ENCODE measurements around the gene RIMS1.

RIMS1 gene

GRCh38 chr6:72283571-72283970 lies 397.2 kb downstream of the RIMS1 start (continued):
- TF ChIP-seq TSHZ2 (CRISPR knock-in tag; IDR thresholded peaks at IDR 0.05), result no peak
- TF ChIP-seq BACH2 (CRISPR knock-in tag; IDR thresholded peaks at IDR 0.05; ENCODE audit: borderline replicate concordance), result no peak
- no peak for TF ChIP-seq OSR1 (CRISPR knock-in tag; IDR thresholded peaks at IDR 0.05)
- no peak for TF ChIP-seq ESRRG (CRISPR knock-in tag; IDR thresholded peaks at IDR 0.05)
- TF ChIP-seq TCF4 (CRISPR knock-in tag; IDR thresholded peaks at IDR 0.05; ENCODE audit: borderline replicate concordance), result no peak
- TF ChIP-seq SNAI2 (CRISPR knock-in tag; IDR thresholded peaks at IDR 0.05), result no peak
- no peak for TF ChIP-seq RARB (CRISPR knock-in tag; IDR thresholded peaks at IDR 0.05)
- TF ChIP-seq POU6F1 (CRISPR knock-in tag; IDR thresholded peaks at IDR 0.05; ENCODE audit: borderline replicate concordance, low read depth), result no peak
- no peak for TF ChIP-seq ISL1 (CRISPR knock-in tag; IDR thresholded peaks at IDR 0.05)
- TF ChIP-seq PPARA (CRISPR knock-in tag; IDR thresholded peaks at IDR 0.05; ENCODE audit: borderline replicate concordance), result no peak
- no peak for TF ChIP-seq ZFP3 (CRISPR knock-in tag; IDR thresholded peaks at IDR 0.05)

GRCh38 chr6:72286911-72287311 lies 400.6 kb downstream of the RIMS1 start:
- ATAC-seq, result peak; percentile 87
- TF ChIP-seq TOX (CRISPR knock-in tag; IDR thresholded peaks at IDR 0.05; ENCODE audit: borderline replicate concordance) (no peak), CSRNP3 (CRISPR knock-in tag; IDR thresholded peaks at IDR 0.05) (no peak), OSR1 (CRISPR knock-in tag; IDR thresholded peaks at IDR 0.05) (no peak), ZFP3 (CRISPR knock-in tag; IDR thresholded peaks at IDR 0.05) (0 out of 2 replicates have a peak, but pooled peaks have one; percentile 35), BACH2 (CRISPR knock-in tag; IDR thresholded peaks at IDR 0.05; ENCODE audit: borderline replicate concordance) (no peak), CREB5 (CRISPR knock-in tag; IDR thresholded peaks at IDR 0.05; ENCODE audit: low read depth) (peak; percentile 95), PPARA (CRISPR knock-in tag; IDR thresholded peaks at IDR 0.05; ENCODE audit: borderline replicate concordance) (no peak), SNAI2 (CRISPR knock-in tag; IDR thresholded peaks at IDR 0.05) (no peak), PATZ1 (CRISPR knock-in tag; IDR thresholded peaks at IDR 0.05; ENCODE audit: borderline replicate concordance) (no peak), GLIS3 (CRISPR knock-in tag; IDR thresholded peaks at IDR 0.05) (peak; percentile 51; the same call in 1 of the 2 replicates), ISL1 (CRISPR knock-in tag; IDR thresholded peaks at IDR 0.05) (peak; percentile 98), TCF4 (CRISPR knock-in tag; IDR thresholded peaks at IDR 0.05; ENCODE audit: borderline replicate concordance) (no peak)

- peak; percentile 80 for ATAC-seq
- TF ChIP-seq TCF4 (CRISPR knock-in tag; IDR thresholded peaks at IDR 0.05; ENCODE audit: borderline replicate concordance) (no peak), ZFP30 (CRISPR knock-in tag; IDR thresholded peaks at IDR 0.05) (no peak), ESRRG (CRISPR knock-in tag; IDR thresholded peaks at IDR 0.05) (no peak), POU6F1 (CRISPR knock-in tag; IDR thresholded peaks at IDR 0.05; ENCODE audit: borderline replicate concordance, low read depth) (no peak), ISL1 (CRISPR knock-in tag; IDR thresholded peaks at IDR 0.05) (no peak), GLIS3 (CRISPR knock-in tag; IDR thresholded peaks at IDR 0.05) (no peak), TOX (CRISPR knock-in tag; IDR thresholded peaks at IDR 0.05; ENCODE audit: borderline replicate concordance) (no peak), RARB (CRISPR knock-in tag; IDR thresholded peaks at IDR 0.05) (no peak), PPARA (CRISPR knock-in tag; IDR thresholded peaks at IDR 0.05; ENCODE audit: borderline replicate concordance) (no peak)
These were observed 401.5 kb downstream of the RIMS1 start for GRCh38 chr6:72287801-72288200.
